ENCODE results near the gene GAD2.
"Not testable (repeated sequence)": the region's sequence is repeated elsewhere in the genome, so short reads cannot be mapped to it uniquely, and the experiment has no call there.

GAD2 gene

DNA sequence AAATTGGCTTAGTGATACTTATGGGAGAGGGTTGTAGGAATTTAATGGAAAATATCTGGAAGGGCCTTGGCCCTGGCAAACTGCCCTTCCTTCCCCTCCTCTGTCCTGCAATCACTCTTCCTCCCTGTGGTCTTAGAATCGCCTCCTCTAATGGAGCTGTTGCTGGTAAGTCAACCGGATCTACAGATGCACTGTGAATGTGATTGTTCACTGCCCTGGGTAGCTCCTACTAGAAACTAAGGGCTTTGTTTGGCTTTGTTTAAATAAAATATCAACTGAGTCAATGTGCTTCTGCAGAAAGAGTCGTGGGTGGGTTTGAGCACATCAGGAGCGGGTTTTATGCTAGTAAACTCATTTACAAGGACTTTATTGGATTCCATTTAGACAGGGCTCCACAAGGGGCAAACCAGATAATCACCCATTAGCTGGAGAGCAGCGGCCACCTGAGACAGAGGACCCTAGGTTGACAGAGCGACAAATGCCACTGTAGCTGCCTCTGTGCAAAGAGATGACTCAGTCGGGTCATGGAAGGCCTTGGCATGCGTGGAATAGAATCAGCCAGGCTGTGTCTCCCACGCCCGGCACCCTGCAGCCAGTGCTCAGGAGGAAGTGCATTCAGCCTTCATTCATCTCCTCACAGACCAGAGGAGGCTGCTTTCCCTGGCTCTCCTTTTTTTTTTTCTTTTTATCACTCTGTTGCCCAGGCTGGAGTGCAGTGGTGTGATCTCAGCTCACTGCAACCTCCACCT, 97.9 kb downstream of the GAD2 start:
- no peak for DNase-seq (ENCODE audit: low read depth in 2 of 2)

DNA sequence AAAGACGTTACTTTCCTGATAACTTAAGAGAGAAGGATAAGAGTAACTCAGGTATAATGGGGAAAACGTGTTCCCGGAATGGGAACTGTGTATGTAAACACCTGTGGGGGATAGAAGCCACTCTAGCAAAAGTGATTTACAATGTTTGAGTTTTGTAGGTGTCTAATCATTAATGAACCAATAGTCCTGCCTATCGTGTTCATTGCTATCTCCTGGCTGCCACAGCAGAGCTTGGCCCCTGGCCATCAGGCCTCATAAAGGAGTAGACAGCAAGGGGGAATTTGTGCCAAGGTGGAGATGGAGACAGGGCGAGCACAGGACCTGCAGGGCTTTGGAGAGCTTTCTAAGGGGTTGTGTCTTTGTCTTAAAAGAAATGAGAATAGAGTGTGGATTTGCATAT, 102.1 kb downstream of the GAD2 start:
- no peak for DNase-seq (ENCODE audit: low read depth in 2 of 2)

DNA sequence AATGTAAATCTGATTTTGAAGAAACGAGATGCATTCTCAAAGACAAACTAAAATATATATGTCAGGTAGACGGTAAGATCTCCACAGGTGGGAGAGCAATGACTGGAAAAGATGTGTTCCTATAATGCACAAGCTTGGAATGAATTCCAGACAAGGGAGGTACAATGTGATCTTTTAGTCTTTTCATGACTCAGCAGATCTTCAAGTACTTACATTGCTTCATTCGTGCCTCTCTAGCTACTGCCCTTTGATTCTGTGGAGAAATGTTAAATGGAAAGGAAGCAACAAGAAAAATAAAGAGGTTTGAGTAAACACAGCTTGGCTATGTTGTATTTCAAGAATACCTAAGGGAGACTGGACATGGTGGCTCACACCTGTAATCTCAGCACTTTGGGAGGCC, 106.6 kb downstream of the GAD2 start:
- no peak for DNase-seq (ENCODE audit: low read depth in 2 of 2)

DNA sequence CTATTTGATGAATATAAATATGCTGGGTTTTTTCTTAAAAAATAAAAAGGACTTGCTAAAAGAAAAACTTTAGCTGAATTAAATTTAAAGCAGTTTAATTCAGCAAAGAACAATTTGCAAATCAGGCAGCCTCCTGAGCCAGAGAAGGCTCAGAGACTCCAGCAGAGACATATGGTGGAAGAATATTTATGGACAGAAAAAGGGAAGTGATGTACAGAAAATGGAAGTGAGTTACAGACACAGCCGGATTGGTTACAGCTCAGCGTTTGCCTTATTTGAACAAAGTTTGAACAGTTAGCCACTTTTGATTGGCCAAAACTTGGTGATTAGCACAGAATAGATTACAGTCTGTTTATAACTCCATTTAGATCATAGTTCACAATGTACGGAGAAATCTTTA, 110.3 kb downstream of the GAD2 start:
- DNase-seq (ENCODE audit: low read depth in 2 of 2), result no peak

DNA sequence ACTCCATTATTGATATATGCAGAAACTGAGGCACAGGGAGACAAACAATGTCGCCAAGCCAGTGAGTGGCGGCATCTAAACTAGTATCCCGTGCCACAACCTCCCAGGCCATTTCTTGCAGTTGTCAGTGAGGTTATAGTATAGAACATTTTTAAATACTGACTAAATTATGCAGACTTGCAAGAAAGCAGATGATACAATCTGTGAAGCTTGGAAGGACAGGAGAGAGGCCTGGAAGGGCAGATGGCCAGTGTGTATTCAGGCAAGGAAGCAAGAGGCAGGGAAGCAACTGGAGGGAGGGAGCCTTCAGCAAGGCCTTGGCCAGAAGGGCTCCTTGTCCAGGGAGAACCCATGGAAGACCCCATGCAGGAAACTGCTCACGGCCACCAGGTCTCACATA, 111.2 kb downstream of the GAD2 start:
- no peak for DNase-seq (ENCODE audit: low read depth in 2 of 2)

DNA sequence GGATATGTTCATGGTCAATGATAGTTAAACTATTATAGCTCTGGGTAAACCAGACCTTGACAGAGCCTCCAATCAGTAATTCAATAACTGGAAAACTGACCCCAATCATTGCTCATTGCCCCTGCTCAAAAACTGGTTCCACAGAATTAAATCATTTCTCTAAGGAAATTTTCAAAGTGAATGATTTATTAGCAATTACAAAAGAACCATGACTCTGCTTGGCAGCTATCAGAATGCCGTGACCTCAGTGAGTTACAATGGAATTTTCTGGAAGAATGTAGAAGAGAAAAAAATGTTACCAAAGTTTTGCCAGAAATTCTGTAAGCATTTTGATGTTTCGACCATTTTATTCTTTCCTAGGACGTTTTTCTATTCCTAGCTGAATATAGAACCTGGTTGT, 114.8 kb downstream of the GAD2 start:
- DNase-seq (ENCODE audit: low read depth in 2 of 2), result no peak

DNA sequence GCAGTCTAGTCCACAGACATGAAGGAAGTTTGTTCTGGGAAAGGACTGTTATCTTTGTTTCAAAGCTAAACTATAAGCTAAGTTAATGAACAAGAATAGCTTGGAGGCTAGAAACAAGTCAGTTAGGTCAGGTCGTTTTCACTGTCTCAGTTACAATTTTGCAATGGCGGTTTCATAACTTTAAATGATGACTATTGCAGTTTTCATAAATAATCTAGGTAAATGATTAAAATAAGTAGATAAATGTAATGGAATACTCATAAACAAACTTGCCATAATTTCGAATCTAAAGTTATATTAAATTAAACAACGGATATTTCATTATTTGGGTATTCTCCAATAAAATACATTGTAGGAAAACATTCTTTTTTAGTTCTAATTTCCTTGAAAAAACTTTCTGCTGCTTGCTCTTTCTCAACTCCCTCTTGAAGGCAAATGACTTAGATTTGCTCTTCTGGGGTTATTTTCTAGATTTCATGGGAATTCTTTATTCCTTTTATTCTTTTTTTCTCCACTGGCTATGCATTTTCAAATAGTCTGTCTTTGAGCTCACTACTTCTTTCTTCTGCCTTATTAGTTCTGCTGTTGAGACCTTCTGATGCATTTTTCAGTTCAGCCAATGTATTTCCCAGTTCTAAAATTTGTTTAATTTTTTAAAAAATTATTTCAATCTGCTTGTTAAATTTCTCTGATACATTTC, 117.8 kb downstream of the GAD2 start:
- DNase-seq (ENCODE audit: low read depth in 2 of 2), result no peak

DNA sequence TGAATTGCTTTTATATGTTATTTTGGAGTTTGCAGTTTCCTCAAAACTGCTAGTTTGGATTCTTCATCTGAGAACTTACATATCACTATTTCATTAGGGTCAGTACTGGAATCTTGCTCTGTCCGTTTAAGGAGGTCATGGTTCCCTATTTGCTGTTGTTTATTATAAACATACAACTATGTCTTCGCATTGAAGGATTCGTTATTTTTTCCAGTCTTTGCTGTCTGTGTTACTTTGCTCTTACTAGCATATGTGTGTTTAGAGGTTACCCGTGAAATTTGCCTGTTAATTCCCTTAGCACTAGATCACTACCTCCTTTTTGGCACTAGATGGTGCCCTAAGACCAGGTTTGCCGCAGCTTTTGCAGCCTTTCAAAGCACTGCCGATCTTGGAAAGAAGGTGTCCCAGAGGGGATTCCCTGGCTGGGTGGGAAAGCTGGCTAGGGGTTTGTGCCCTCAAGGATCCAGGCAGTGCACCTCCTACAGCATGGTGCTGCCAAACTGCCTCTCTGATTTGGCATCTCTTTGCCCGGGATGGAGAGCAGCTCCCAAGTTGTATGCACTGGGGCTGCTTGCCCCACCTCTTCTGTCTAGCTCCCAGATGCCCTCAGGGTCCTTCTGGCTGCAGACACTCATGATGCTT, 118.5 kb downstream of the GAD2 start:
- peak; percentile 28 to 54 for DNase-seq (ENCODE audit: low read depth in 2 of 2)

DNA sequence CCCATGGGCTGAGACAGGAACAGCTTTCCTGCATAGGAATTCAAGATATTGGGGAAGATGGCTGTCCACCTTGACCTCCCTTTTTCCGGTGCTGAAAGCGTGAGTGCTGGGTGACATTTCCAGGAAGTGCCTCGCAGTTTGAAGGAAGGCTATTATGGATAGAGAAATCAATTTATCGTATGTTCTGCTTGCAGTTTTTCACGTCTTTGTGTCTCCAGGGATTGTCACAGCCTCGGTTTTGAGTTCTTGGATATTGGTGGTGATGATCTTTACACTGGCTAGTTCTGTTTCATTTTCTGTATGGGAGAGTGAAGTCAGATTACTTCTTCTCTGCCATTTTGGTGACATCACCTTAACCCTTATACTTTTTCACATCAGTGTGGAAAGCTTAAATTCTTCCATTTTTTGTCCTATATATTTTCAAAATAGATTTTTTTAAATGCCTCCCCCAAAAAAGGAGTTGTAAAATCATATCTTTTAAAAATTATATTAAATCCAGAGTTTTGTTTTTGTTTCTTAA, 119.1 kb downstream of the GAD2 start:
- no peak for DNase-seq (ENCODE audit: low read depth in 2 of 2)

DNA sequence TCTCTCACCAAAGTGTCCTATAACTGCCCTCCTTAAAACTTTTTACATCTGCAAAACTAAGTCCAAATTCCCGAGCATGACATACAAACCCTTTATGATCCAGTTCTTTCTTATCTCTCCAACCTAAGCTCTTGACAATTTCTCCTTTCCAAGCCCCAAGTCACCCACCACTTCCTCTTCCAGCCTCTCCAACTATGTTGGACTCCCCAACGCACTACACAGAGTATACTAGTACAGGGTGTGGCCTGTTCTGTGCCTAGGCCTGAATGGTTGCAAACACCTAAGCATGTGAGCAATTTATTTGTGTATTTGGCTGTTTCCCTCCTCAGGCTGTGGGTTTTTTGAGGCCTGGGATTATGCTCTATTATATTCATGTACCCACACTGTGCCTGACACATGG, 120.4 kb downstream of the GAD2 start:
- DNase-seq (ENCODE audit: low read depth in 2 of 2), result no peak

DNA sequence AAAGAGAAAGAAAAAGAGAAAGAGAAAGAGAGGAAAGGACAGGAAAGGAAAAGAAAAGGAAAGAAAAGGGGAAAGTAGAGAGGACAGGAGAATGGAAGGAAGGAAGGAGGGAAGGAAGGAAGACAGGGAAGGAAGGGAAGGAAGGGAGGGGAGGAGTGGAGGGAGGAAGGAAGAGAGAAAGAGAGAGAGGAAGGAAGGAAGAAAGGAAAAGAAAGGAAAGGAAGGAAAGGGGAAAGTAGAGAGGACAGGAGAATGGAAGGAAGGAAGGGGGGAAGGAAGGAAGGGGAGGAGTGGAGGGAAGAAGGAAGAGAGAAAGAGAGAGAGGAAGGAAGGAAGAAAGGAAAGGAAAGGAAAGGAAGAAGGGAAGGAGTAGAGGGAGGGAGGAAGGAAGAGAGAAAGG, 125.1 kb downstream of the GAD2 start:
- no peak for DNase-seq (ENCODE audit: low read depth in 2 of 2)

DNA sequence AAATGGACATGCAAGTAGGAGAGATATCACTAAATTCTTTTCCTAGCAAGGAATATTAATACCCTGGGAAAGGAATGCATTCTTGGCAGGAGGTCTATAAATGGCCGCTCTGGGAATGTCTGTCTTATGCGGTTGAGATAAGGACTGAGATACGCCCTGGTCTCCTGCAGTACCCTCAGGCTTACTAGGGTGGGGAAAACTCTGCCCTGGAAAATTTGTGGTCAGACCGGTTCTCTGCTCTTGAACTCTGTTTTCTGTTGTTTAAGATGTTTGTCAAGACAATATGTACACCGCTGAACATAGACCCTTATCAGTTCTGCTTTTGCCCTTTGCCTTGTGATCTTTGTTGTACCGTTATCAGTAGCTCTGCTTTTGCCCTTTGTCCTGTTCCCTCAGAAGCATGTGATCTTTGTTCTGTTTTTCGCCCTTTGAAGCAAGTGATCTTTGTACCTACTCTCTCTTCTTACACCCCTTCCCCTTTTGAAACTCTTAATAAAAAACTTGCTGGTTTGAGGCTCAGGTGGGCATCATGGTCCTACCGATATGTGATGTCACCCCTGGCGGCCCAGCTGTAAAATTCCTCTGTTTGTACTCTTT, 132.3 kb downstream of the GAD2 start:
- not testable (repeated sequence) for DNase-seq (ENCODE audit: low read depth in 2 of 2)

Measured in stimulated activated CD8-positive, alpha-beta memory T cell treated with anti-CD3 and anti-CD28 coated beads, Interleukin-7, amount 100 ng/mL, for 4 hours (primary cell).